Fibroblast of upper back skin (primary cell): ENCODE measurements around the gene CREB3L4.

ENCODE experiments used
- DNase-seq: peaks from one replicate; pipeline ENCODE4 v3.0.0-alpha.2; 2013

CREB3L4 gene, protein sequence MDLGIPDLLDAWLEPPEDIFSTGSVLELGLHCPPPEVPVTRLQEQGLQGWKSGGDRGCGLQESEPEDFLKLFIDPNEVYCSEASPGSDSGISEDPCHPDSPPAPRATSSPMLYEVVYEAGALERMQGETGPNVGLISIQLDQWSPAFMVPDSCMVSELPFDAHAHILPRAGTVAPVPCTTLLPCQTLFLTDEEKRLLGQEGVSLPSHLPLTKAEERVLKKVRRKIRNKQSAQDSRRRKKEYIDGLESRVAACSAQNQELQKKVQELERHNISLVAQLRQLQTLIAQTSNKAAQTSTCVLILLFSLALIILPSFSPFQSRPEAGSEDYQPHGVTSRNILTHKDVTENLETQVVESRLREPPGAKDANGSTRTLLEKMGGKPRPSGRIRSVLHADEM

DNA sequence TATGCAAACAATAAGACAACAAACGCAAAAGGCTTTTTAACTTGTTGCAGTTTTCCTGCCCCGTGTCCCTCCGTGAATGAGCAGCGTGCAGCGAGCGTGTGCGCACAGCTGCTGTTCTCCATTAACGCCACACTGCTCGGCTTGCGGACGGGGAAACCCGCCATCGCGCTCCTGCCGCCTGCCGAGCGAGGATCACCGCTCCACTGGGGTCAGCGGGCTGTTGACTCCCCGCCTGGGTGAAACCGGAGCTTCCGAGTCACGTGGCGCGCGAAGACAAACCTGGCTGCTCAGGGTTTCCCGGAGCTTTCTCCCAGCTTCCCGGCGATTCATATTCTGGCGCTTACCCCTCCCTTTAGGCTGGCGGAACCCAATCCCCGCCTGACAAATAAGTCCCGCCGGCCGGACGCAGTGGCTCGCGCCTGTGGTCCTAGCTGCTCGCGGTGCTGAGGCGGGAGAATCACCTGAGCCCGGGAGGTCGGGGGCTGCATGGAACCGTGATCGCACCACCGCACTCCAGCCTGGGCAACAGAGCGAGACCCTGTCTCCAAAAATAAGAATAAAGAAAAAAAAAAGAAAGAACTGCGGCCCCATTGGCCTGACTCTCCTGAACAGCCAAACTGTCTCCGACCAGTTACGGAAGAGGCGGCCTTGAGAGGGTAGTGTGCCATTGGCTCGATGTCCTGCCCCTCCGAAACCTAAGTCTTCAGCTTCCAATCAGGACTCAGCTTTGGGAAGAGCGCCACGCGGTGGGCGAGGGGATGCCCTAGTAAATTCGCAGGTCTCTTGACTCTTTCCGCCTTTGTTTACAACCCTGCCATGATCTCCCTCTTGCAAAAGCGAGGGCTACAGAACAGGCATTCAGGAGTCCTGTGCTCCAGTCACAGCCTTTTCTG is at the start of gene CREB3L4:
TSS of gene CREB3L4 (plus strand) at position 796 of the 893 bp plus-strand sequence. CDS start 624 bp downstream, outside the sequence.
- peak; percentile 97 for DNase-seq

GRCh38 chr1:153919876-153920852 is 47.5 kb upstream of the CREB3L4 start:
- DNase-seq = peak; percentile 33

DNA sequence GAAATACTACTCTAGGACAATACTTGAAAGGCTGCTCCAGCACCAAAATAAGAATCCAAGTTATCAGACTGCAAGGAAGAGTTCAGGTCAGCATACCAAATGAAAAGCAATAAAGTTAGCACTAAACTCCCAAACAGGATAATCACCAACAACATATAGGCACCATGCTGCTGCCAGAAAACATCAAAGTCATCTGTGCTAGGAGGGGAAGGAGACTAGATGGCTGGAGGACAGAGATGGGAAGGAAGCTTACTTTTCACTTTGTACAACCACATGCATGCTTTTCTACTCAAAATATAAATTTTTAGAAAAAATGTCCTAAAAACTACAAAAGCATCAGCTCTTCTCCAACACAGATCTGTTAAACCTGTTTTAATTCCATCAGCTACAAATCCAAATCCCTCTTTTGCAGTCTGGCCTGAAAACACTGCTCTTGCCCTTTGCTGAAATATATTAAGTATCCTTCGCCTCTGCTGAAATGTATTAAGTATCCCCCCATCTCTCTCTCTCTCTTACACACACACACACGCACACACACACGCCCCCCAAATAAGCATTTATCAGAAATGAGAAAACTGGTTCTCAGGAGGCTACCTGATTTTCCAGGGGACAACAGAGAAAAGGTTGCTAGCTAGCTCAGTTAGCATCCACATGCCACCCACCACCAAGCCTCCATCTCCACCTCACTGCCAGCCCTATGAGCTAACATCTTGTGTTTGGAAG is 46.5 kb upstream of the CREB3L4 start:
- DNase-seq = no peak

DNA sequence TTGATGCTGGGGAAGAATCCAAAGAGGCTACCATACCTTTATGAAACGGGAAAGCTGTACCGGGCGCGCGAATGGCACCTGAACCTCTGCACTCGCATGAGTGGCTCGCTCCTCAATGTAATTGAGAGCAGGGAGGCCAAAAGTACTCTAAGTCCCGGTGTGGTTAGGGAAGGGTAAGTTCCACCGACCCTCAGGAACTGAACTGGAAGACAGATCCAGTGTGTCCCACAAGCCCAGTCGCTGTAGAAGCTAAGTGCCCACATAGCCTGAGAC is 46.0 kb upstream of the CREB3L4 start:
- no peak for DNase-seq

DNA sequence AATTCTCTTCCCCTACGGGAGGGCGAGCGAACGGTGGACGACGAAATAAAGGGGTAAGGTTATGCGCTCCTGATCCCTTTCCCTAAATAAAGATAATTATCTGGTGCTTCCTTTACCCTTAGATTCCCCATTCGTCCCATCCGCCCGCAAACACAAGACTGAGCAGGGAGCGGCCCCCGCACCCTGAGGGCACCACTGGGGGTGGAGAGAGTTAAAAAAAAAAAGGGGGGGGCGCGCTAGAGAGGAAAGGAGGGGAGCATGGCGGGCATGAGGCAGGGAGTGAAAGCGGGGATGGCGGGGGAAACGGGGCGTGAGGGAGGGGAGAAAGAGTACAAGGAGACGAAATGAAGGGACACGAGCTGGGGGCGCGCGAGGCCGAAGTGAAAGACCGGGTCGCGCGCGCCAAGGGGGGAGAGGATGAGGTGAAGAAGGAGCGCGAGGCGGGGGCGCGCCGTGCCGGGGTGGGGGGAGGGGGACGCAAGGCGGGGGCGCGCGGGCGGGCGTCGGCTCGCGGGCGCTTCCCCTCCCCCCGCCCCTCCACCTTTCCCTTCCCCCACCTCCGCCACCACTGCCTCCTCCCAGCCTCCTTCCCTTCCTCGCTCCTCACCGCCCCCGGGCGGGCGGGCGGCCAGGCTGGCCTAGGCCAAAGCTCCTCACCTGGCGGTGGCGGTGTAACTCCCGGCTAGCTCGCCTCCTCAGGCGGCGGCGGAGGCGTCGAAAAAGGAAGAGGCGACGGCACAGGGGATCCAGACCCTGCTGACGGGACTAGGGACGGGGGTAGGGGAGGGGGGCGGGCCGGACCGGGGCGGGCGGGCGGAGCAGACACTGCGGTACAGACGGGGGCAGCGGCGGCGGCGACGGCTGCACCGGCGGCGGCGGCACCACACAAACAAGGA is 45.4 kb upstream of the CREB3L4 start:
- DNase-seq = peak; percentile 29

DNA sequence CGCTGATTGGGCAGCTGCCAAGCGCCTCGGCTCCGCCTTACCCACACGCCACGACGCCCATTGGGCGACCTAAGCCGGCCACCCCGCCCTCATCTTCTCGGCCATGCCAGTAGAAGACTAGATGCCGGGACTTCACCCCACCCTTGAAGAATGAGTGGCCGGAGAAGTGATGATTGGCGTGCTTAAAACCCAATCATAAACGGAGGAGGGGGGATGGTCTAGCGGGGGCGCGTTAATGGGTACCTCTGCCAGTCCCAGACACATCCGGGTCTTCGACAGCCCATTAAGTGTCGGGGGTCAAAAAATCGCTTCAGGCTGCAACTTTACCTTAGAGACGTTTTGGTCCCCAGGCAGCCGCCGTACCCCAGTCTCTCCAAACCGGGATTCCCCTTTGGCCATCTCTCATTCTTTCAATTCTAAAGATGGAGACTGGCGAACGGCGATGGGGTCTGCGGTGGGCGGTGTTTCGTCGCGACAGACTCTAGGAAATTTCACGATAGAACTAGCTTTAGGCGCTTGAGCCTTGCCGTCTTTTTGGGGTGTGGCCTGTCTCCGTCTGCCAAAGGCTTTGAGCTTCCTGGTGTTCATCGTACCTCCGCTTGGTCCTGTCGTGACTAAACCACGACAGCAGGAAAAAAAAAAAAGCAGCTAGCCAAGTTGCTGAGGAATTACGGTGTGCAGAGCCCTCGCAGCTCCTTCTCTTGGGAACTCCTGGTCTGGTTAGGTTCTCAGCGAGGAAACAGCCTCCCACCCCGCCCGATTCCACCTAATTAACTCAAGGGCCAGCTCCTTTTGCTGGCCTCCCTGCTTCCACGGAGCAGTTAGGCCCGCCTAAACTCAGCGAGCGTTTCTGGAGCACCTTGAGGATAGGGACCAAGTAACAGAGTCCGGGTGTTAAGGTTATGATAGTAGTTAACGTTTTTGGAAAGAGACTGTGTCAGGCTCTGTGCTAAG is 44.5 kb upstream of the CREB3L4 start, which contains the start of gene GATAD2B:
TSS of gene GATAD2B (minus strand) at position 1 of the 954 bp plus-strand sequence. CDS start 94,625 bp downstream, outside the sequence.
- peak; percentile 100 for DNase-seq

- no peak for DNase-seq
Observed at GRCh38 chr1:153926405-153926804, 41.3 kb upstream of the CREB3L4 start.

- no peak for DNase-seq
Observed at GRCh38 chr1:153928245-153928644, 39.5 kb upstream of the CREB3L4 start.

- DNase-seq = no peak
Observed at GRCh38 chr1:153928791-153929341, 38.8 kb upstream of the CREB3L4 start.

GRCh38 chr1:153929426-153929825 is 38.3 kb upstream of the CREB3L4 start:
- DNase-seq = no peak

DNA sequence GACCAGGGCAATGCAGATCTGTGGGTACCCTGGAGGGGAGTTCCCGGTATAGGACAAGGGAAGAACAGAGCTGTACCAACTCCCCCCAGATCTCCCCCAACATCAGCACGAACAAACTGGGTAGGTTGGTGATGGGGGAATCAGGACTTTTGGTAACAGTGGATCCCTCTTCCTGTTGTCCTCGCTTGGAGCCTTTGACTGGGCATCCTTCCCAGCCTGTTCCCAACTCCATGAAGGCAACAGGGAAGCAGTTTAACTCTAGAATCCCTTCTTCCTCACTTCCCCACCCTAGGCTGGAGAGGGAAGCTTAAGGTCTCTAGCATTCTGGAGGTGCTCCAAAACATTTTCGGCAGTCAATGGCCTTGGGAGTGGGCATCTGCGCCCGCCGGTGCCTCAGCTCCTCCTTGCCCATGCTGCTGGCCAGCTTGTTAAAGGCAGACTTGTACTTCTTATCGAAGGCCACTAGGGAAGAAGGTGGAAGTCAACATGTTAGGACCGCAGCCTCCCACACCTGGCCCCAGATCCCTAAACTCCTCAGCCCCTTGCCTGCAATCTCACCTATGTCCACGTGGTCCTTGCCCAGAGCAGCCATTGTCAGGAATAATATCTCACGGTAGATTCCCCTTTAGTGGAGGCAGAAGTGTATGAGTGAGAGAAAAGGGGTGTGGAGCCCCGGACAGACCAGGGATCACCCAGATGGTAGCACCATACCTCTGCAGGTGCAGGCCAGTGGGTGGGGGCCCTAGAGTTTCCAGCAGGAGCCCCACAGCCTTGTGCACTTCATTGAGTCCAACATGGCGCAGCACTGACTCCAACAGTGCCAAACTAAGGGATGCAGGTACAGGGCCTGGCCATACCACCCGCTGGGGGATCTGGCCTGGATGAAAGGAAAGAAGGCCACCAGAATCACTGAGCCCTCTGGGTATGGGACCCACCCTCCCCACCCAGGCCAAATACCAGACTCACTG is 37.4 kb upstream of the CREB3L4 start:
- no peak for DNase-seq

DNA sequence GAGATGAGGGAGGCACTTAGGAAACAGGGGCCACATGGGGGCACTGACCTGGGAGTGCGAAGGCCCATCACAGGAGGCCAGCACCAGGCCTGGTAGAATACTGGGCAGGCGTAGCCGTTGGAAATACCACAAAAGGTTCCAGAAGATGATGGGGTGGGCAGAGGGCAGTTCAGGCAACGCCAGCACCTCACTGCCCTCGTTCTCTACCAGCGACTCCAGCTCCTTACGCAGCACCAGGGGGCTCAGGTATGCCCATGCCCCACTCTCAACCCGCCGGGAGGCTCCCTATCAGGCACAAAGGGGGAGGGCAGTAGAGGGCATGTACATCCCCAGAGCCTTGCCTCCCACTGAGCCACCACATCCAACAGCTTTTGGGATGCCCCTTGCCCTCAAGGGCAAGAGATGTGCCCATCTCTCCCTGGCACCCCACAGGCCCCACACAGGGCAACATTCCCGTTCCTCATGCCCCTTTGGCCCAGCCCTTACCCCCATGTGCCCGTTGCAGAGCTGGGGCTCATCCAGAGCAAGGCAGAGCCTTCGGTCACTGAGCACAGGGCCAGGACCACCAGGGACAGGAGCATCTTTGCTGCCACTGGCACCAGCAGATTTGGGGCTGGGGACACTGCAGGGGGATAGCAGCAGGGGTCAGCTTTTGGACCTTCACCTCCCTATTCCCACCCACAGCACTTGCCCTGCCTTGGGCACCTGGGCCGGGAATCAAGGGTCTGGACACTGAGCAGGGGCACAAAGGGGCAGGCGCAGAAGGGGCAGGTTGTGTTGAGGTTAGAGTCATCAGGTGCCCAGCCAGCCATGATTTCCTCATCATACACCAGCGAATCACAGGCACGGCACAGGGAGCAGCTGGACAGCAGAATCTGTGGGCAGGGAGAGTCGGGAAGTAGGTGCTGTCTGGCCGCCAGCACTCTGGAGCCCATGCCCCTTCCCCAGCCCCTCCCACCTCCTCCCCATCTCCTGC is 35.3 kb upstream of the CREB3L4 start:
- DNase-seq = no peak

GRCh38 chr1:153933430-153933829 is 34.3 kb upstream of the CREB3L4 start:
- no peak for DNase-seq

- no peak for DNase-seq
Observed at GRCh38 chr1:153933955-153934354, 33.7 kb upstream of the CREB3L4 start.

- no peak for DNase-seq
Observed at GRCh38 chr1:153934746-153935145, 33.0 kb upstream of the CREB3L4 start.

GRCh38 chr1:153936011-153936802 is 31.5 kb upstream of the CREB3L4 start:
- no peak for DNase-seq
